Osteoblast (primary cell): Measurements from ENCODE around the gene PCDH15. TPM values are rescaled to one million over a fixed set of nuclear protein-coding genes. Genes with fewer than 3 reads are reported as not detected.

Experiments used
- DNase-seq: peaks from one replicate; pipeline ENCODE4 v3.0.0; 2011; ENCODE audit warnings: low spot score, mixed read lengths; ENCODE audit not compliant: insufficient read length; ENCODE audit errors: missing footprints
- H2AFZ ChIP-seq: 2 replicates; pipeline ENCODE4 v1.6.0; 2011; ENCODE audit warnings: mild to moderate bottlenecking, low read length
- H3K27ac ChIP-seq: 2 replicates; pipeline ENCODE4 v1.5.1; 2011; ENCODE audit warnings: mild to moderate bottlenecking, low read depth, low read length, moderate library complexity
- H3K27me3 ChIP-seq: 2 replicates; pipeline ENCODE4 v1.6.0; 2012; ENCODE audit warnings: mild to moderate bottlenecking, control low read depth, inconsistent platforms, low read length, moderate library complexity; ENCODE audit not compliant: insufficient read depth
- H3K36me3 ChIP-seq: 2 replicates; pipeline ENCODE4 v1.5.1; 2011; ENCODE audit warnings: mild to moderate bottlenecking, low read length, control low read depth, moderate library complexity; ENCODE audit not compliant: insufficient read depth
- H3K4me1 ChIP-seq: 2 replicates; pipeline ENCODE4 v1.5.1; 2011; ENCODE audit warnings: mild to moderate bottlenecking, low read length, control low read depth, moderate library complexity; ENCODE audit not compliant: insufficient read depth
- H3K4me2 ChIP-seq: 2 replicates; pipeline ENCODE4 v1.6.0; 2011; ENCODE audit warnings: mild to moderate bottlenecking, low read length; ENCODE audit not compliant: insufficient read depth
- H3K4me3 ChIP-seq: fragments of 200-600 bp; sonication (generic); 3 replicates; pipeline ENCODE4 v1.5.1; 2012; ENCODE audit warnings: mild to moderate bottlenecking, low read length, inconsistent platforms; ENCODE audit not compliant: insufficient read depth
- H3K79me2 ChIP-seq: 2 replicates; pipeline ENCODE4 v1.6.0; 2012; ENCODE audit warnings: mild to moderate bottlenecking, low read length, control low read depth, inconsistent platforms; ENCODE audit not compliant: insufficient read depth
- H3K9me3 ChIP-seq: 2 replicates; pipeline ENCODE4 v1.5.1; 2011; ENCODE audit warnings: low read depth, low read length, control low read depth
- H4K20me1 ChIP-seq: 2 replicates; pipeline ENCODE4 v1.6.0; 2012; ENCODE audit warnings: mild to moderate bottlenecking, low read length, control low read depth; ENCODE audit not compliant: insufficient read depth
- total RNA-seq: library from RNA; depleted of rRNA; stranded (reverse); fragments of >200 nt; gene quantifications from 2 replicates; pipeline ENCODE4 v1.2.3, GENCODE V29; 2012
- TF ChIP-seq, protein P1 (sequence below): IDR thresholded peaks from 2 replicates; pipeline ENCODE4 v1.5.1; 2011; ENCODE audit warnings: mild to moderate bottlenecking, low read depth, low read length, moderate library complexity; ENCODE audit errors: extremely low read depth

PCDH15 gene
- total RNA-seq, 1 donor, result not detected

- no peak overlapping the region for H3K4me2 ChIP-seq
- no peaks in the 10 kb centered on the region for H3K4me1 ChIP-seq
- no peaks in the 10 kb centered on the region for H3K9me3 ChIP-seq
- DNase-seq, result no peak
- no peaks in the 10 kb centered on the region for H4K20me1 ChIP-seq
- TF ChIP-seq, protein P1, sequence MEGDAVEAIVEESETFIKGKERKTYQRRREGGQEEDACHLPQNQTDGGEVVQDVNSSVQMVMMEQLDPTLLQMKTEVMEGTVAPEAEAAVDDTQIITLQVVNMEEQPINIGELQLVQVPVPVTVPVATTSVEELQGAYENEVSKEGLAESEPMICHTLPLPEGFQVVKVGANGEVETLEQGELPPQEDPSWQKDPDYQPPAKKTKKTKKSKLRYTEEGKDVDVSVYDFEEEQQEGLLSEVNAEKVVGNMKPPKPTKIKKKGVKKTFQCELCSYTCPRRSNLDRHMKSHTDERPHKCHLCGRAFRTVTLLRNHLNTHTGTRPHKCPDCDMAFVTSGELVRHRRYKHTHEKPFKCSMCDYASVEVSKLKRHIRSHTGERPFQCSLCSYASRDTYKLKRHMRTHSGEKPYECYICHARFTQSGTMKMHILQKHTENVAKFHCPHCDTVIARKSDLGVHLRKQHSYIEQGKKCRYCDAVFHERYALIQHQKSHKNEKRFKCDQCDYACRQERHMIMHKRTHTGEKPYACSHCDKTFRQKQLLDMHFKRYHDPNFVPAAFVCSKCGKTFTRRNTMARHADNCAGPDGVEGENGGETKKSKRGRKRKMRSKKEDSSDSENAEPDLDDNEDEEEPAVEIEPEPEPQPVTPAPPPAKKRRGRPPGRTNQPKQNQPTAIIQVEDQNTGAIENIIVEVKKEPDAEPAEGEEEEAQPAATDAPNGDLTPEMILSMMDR, result no peak
- H2AFZ ChIP-seq, result no peak overlapping the region
- no peaks in the 10 kb centered on the region for H3K27me3 ChIP-seq
- no peaks in the 10 kb centered on the region for H3K79me2 ChIP-seq
- H3K4me3 ChIP-seq, result no peak overlapping the region
- H3K36me3 ChIP-seq, result no peaks in the 10 kb centered on the region
- H3K27ac ChIP-seq, result no peak overlapping the region
These were observed 667.8 kb downstream of the PCDH15 start for GRCh38 chr10:54133203-54133602.

GRCh38 chr10:54131833-54132232 lies 669.2 kb downstream of the PCDH15 start:
- Histone ChIP-seq H3K4me2 (no peak overlapping the region), H3K4me1 (no peaks in the 10 kb centered on the region), H3K4me3 (no peak overlapping the region), H3K27ac (no peak overlapping the region), H3K79me2 (no peaks in the 10 kb centered on the region), H3K9me3 (no peaks in the 10 kb centered on the region), H3K36me3 (no peaks in the 10 kb centered on the region), H3K27me3 (no peaks in the 10 kb centered on the region), H2AFZ (no peak overlapping the region), H4K20me1 (no peaks in the 10 kb centered on the region)
- DNase-seq, result no peak
- TF ChIP-seq, protein P1, result no peak

DNA sequence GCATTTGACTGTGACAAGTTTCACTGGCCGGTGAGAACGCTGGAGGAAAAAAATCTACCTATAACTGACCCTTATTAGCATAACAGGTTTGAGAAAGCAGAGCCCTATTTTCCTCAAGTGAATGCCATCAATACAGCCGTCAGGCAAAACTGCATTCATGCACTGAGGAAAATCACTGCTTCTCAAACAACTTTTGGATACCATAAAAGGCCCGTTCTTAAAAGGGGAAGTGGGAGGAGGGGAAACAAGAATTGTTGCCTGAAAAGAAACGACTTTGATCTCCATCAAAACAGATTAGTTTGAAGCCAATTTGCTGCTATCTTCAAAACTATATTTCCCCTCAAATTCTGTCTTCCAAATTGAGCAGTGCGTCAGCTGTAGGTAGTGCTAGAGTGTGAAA lies 670.6 kb downstream of the PCDH15 start:
- Histone ChIP-seq H4K20me1 (no peaks in the 10 kb centered on the region), H3K79me2 (no peaks in the 10 kb centered on the region), H3K4me2 (no peak overlapping the region), H3K27ac (no peak overlapping the region), H2AFZ (no peak overlapping the region), H3K4me1 (no peaks in the 10 kb centered on the region), H3K36me3 (no peaks in the 10 kb centered on the region), H3K27me3 (no peaks in the 10 kb centered on the region), H3K9me3 (no peaks in the 10 kb centered on the region), H3K4me3 (no peak overlapping the region)
- TF ChIP-seq, protein P1, result no peak
- no peak for DNase-seq

GRCh38 chr10:54125098-54125747 lies 675.8 kb downstream of the PCDH15 start:
- Histone ChIP-seq H3K9me3 (peaks cover 2% of the 10 kb centered on the region), H3K79me2 (no peaks in the 10 kb centered on the region), H2AFZ (no peak overlapping the region), H3K4me1 (no peaks in the 10 kb centered on the region), H3K27ac (no peak overlapping the region), H3K4me3 (no peak overlapping the region), H3K4me2 (no peak overlapping the region), H4K20me1 (no peaks in the 10 kb centered on the region), H3K36me3 (no peaks in the 10 kb centered on the region), H3K27me3 (no peaks in the 10 kb centered on the region)
- no peak for DNase-seq
- TF ChIP-seq, protein P1, result no peak
